ENCODE data around the gene RGPD8.
"Not testable (repeated sequence)": the region's sequence is repeated elsewhere in the genome, so short reads cannot be mapped to it uniquely, and the experiment has no call there.

GRCh38 chr2:112444256-112444655 lies 10.8 kb upstream of the RGPD8 start:
- TF ChIP-seq, protein P1, sequence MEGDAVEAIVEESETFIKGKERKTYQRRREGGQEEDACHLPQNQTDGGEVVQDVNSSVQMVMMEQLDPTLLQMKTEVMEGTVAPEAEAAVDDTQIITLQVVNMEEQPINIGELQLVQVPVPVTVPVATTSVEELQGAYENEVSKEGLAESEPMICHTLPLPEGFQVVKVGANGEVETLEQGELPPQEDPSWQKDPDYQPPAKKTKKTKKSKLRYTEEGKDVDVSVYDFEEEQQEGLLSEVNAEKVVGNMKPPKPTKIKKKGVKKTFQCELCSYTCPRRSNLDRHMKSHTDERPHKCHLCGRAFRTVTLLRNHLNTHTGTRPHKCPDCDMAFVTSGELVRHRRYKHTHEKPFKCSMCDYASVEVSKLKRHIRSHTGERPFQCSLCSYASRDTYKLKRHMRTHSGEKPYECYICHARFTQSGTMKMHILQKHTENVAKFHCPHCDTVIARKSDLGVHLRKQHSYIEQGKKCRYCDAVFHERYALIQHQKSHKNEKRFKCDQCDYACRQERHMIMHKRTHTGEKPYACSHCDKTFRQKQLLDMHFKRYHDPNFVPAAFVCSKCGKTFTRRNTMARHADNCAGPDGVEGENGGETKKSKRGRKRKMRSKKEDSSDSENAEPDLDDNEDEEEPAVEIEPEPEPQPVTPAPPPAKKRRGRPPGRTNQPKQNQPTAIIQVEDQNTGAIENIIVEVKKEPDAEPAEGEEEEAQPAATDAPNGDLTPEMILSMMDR (IDR thresholded peaks at IDR 0.05) = not testable (repeated sequence)
- TF ChIP-seq POLR2A (IDR thresholded peaks at IDR 0.05) = not testable (repeated sequence)
